ENCODE measurements around the gene OSBPL6.
A peak's percentile ranks its signal among the peaks of the same experiment; 100 is the strongest.

OSBPL6 gene

DNA sequence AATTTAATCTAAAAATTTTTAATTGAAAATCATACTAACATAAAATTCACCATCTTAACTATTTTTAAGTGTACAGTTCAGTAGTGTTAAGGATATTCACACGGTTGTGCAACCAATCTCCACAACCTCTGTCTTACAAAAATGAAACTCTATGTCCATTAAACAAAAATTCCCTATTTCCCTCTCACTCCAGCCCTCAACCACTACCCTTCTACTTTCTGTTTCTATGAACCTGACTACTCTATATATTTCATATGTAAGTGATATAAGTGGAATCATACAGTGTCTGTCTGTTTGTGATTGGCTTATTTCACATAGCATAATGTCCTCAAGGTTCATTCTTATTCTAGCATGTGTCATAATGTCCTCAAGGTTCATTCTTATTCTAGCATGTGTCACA is 34.3 kb upstream of the OSBPL6 start:
- Histone ChIP-seq H3K9me2 (replicated peaks; ENCODE audit: low read depth, low read length) (no peaks in the 10 kb centered on the region), H3K36me3 (ENCODE audit: insufficient read depth, low read length) (no peaks in the 10 kb centered on the region), H3K4me2 (ENCODE audit: low read depth, low read length, poor library complexity, severe bottlenecking) (no peak overlapping the region), H3K9ac (ENCODE audit: low read depth, low read length, poor library complexity, severe bottlenecking) (no peak overlapping the region), H2AFZ (ENCODE audit: low read length) (no peak overlapping the region), H3K4me1 (ENCODE audit: insufficient read depth, low read length, poor library complexity, severe bottlenecking) (no peaks in the 10 kb centered on the region), H3K79me2 (ENCODE audit: insufficient read depth, low read length) (no peaks in the 10 kb centered on the region), H3F3A (ENCODE audit: low read depth) (no peaks in the 10 kb centered on the region), H3K9me3 (ENCODE audit: insufficient read depth, low read depth, low read length) (no peaks in the 10 kb centered on the region; the same call in 1 of the 2 replicates), H3K4me3 (ENCODE audit: low read length, poor library complexity, severe bottlenecking) (no peak overlapping the region), H3K27me3 (ENCODE audit: insufficient read depth, low read length, poor library complexity, severe bottlenecking) (no peaks in the 10 kb centered on the region), H4K20me1 (ENCODE audit: insufficient read depth, low read length, poor library complexity, severe bottlenecking) (no peaks in the 10 kb centered on the region)
- no peak for TF ChIP-seq EZH2phosphoT487 (IDR thresholded peaks at IDR 0.05; ENCODE audit: borderline replicate concordance)
- TF ChIP-seq, protein P1, sequence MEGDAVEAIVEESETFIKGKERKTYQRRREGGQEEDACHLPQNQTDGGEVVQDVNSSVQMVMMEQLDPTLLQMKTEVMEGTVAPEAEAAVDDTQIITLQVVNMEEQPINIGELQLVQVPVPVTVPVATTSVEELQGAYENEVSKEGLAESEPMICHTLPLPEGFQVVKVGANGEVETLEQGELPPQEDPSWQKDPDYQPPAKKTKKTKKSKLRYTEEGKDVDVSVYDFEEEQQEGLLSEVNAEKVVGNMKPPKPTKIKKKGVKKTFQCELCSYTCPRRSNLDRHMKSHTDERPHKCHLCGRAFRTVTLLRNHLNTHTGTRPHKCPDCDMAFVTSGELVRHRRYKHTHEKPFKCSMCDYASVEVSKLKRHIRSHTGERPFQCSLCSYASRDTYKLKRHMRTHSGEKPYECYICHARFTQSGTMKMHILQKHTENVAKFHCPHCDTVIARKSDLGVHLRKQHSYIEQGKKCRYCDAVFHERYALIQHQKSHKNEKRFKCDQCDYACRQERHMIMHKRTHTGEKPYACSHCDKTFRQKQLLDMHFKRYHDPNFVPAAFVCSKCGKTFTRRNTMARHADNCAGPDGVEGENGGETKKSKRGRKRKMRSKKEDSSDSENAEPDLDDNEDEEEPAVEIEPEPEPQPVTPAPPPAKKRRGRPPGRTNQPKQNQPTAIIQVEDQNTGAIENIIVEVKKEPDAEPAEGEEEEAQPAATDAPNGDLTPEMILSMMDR (conservative IDR thresholded peaks at IDR 0.05; ENCODE audit: low read length), result no peak

GRCh38 chr2:178160601-178161000 is 33.7 kb upstream of the OSBPL6 start:
- no peaks in the 10 kb centered on the region for H3K79me2 ChIP-seq (ENCODE audit: insufficient read depth, low read length)
- TF ChIP-seq, protein P1 (conservative IDR thresholded peaks at IDR 0.05; ENCODE audit: low read length), result no peak
- TF ChIP-seq EZH2phosphoT487 (IDR thresholded peaks at IDR 0.05; ENCODE audit: borderline replicate concordance), result no peak

DNA sequence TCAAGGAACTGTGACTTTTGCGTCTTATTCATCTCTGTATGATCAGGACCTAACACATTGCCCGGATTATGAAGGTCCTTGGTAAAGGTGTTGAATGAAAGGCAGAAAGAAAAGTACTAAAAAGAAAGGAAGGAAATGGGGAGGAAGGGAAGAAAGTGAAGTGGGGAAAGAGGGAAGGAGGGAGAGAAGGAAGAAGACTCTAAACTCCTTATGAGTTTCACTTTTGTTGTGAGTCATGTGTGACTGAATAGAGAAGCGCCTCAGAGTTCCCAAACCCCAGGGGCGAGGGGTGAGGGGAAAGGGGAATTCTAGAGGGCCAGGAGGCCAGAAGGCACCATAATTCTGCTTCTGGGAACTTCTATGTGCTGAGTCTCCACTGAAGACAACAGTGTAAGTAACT is 30.9 kb upstream of the OSBPL6 start:
- Histone ChIP-seq H2AFZ (ENCODE audit: low read length) (peak overlapping the region; percentile 53), H3K4me1 (ENCODE audit: insufficient read depth, low read length, poor library complexity, severe bottlenecking) (no peaks in the 10 kb centered on the region), H3K27me3 (ENCODE audit: insufficient read depth, low read length, poor library complexity, severe bottlenecking) (no peaks in the 10 kb centered on the region), H3K4me3 (ENCODE audit: low read length, poor library complexity, severe bottlenecking) (no peak overlapping the region), H3K9ac (ENCODE audit: low read depth, low read length, poor library complexity, severe bottlenecking) (no peak overlapping the region), H3F3A (ENCODE audit: low read depth) (no peaks in the 10 kb centered on the region), H3K4me2 (ENCODE audit: low read depth, low read length, poor library complexity, severe bottlenecking) (no peak overlapping the region), H3K9me3 (ENCODE audit: insufficient read depth, low read depth, low read length) (no peaks in the 10 kb centered on the region), H4K20me1 (ENCODE audit: insufficient read depth, low read length, poor library complexity, severe bottlenecking) (no peaks in the 10 kb centered on the region), H3K79me2 (ENCODE audit: insufficient read depth, low read length) (no peaks in the 10 kb centered on the region), H3K36me3 (ENCODE audit: insufficient read depth, low read length) (no peaks in the 10 kb centered on the region), H3K9me2 (replicated peaks; ENCODE audit: low read depth, low read length) (no peaks in the 10 kb centered on the region)
- TF ChIP-seq EZH2phosphoT487 (IDR thresholded peaks at IDR 0.05; ENCODE audit: borderline replicate concordance), result no peak
- TF ChIP-seq, protein P1 (conservative IDR thresholded peaks at IDR 0.05; ENCODE audit: low read length), result no peak

More at GRCh38 chr2:178160601-178161000, 33.7 kb upstream of the OSBPL6 start:
- H4K20me1 ChIP-seq (ENCODE audit: insufficient read depth, low read length, poor library complexity, severe bottlenecking), result no peaks in the 10 kb centered on the region
- no peak overlapping the region for H3K9ac ChIP-seq (ENCODE audit: low read depth, low read length, poor library complexity, severe bottlenecking)
- no peak overlapping the region for H2AFZ ChIP-seq (ENCODE audit: low read length)
- H3K9me3 ChIP-seq (ENCODE audit: insufficient read depth, low read depth, low read length), result no peaks in the 10 kb centered on the region
- no peaks in the 10 kb centered on the region for H3K9me2 ChIP-seq (replicated peaks; ENCODE audit: low read depth, low read length)
- no peaks in the 10 kb centered on the region for H3K4me1 ChIP-seq (ENCODE audit: insufficient read depth, low read length, poor library complexity, severe bottlenecking)
- no peaks in the 10 kb centered on the region for H3K36me3 ChIP-seq (ENCODE audit: insufficient read depth, low read length)
- no peaks in the 10 kb centered on the region for H3F3A ChIP-seq (ENCODE audit: low read depth)
- H3K4me2 ChIP-seq (ENCODE audit: low read depth, low read length, poor library complexity, severe bottlenecking), result no peak overlapping the region
- no peak overlapping the region for H3K4me3 ChIP-seq (ENCODE audit: low read length, poor library complexity, severe bottlenecking)
- no peaks in the 10 kb centered on the region for H3K27me3 ChIP-seq (ENCODE audit: insufficient read depth, low read length, poor library complexity, severe bottlenecking)
